Raji (cell line): ENCODE results near the gene HOXD10.

Source experiments
- POLR2A ChIP-seq: IDR thresholded peaks from 2 replicates; pipeline ENCODE4 v1.6.1; 2011; ENCODE audit warnings: low read depth, low read length, control low read depth; ENCODE audit not compliant: insufficient read depth

HOXD10 gene

DNA sequence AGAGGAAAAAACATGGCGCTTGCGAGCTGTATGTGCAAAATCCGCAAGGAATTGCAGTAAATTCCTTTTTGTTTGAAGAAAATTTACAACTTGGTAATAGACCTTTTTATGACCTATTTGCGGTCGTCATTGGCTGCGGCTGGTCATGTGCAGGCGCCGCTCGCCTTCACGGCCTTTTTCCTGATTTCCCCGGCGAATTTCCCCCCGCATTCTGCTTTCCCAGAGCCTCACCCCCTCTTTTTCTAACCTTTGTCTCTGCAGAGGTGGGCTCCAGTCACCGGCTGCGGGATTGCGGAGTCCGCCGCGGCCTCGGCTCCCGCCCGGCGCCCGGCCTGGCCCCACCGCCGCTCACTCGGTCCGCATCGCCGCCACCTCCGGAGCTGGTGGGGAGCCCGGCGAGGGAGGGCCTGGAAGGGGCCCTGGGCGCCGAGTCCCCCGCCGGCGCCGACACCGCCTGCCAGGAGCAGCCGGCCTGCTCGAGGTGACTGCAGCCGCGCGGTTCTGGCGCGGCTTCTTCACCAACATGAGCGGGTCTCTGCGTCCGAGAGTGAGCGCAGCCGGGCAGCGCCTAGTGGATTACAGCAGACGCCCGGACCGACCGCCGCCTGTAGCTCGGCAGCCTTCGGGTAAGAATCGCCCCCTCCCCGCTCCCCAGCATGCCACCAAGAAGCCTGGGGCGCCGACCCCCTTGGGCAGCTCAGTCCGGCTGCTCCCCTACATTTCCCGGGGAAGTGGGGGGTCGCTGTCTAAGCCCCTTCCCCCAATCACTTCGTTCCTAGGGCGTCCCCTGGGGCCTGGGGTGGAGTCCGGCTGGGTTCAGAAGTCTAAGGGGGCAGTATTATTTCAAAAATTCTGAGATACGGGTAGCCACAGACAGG lies 20.0 kb downstream of the HOXD10 start:
- TF ChIP-seq POLR2A = no peak

DNA sequence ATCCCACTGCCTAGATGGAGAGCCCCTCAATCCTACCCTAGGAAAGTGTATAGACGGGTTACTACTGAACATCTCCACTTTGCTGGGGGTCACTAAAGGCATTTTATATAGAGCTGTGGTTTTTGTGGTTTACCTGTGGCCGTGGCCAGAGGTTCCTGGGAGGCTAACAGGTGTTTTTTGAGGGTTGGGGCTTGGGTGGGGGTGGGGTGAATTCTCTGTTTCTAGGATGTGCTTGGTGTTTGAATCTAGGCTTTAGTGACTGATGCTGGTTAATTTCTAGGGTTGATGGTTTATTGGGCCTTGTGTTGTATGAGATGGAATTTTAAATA lies 20.6 kb downstream of the HOXD10 start:
- TF ChIP-seq POLR2A = no peak

GRCh38 chr2:176137906-176138305 lies 21.3 kb downstream of the HOXD10 start:
- no peak for TF ChIP-seq POLR2A

- TF ChIP-seq POLR2A = no peak
Observed at GRCh38 chr2:176138526-176138922, 21.9 kb downstream of the HOXD10 start.

DNA sequence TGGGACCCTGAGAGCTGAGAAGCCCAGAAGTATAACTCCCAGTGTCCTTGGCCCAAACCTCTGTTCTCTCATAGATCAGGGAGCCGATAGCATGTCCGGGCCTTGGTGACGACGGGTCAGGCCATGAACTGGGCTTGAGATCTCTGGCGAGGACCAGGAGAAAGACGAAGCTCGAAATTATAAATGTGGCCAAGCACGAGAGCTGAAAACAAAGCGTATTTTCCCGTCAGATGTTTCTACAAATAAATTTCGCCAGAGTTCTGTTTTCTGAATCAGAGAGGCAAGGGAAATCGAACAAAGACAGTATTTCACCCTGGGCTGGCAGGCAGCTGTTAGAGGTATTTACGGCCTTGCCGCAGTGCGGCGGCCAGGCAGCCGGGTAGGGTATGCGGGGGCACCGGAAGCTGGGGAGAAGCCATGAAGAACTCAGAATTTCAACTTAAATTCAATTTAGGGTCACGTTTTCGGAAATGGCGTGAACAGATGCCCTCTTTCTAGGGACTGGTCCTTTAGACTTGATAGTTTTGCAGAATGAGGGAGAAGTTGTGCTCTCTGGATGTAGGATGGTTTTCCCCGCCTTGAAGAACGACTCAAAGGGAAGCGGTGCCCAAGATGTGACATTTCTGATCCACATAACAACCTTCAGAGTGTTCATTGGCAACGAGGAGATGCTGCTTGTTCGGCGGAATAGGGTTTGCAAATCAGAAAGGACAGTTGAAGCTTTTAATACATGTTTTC lies 22.5 kb downstream of the HOXD10 start:
- no peak for TF ChIP-seq POLR2A

DNA sequence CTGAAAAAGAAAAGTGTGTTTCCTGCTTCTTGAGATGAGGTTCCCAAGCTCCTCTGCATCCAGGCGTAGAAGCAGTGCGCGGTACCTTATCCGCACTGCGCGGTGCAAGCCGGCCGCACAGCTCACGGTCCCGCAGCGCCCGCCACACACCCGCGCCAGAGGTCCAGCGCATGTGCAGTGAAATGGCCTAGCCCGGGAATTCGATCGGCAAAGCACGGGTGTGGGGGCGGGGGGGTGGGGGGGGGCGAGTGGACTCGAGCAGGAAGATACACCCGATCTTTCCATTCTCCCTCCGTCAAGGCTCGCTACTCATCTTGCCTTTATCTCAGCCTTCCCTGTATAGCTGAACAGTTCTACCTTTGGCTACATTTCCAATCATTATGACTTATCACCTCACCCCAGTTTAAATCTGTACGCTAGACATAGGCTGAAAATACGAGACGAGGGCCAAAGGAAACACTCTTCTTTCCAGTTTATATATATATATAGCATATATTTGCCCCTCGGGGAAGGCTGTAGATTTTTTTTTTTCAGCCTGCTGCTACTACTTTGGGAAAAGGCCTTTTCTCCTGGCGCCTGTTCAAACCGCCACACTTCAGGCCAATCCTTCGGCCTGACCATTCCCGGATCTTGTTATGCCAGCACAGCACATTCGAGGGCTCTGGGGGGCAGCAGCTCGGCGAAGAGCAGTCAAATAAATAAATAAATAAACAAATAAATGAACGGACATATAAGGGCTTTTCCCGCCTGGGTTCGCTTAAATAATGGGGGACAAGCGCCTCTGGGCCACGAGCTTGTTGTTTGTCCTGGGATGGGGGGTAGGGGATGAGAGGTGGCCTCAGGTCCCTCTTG lies 23.3 kb downstream of the HOXD10 start:
- TF ChIP-seq POLR2A = no peak

DNA sequence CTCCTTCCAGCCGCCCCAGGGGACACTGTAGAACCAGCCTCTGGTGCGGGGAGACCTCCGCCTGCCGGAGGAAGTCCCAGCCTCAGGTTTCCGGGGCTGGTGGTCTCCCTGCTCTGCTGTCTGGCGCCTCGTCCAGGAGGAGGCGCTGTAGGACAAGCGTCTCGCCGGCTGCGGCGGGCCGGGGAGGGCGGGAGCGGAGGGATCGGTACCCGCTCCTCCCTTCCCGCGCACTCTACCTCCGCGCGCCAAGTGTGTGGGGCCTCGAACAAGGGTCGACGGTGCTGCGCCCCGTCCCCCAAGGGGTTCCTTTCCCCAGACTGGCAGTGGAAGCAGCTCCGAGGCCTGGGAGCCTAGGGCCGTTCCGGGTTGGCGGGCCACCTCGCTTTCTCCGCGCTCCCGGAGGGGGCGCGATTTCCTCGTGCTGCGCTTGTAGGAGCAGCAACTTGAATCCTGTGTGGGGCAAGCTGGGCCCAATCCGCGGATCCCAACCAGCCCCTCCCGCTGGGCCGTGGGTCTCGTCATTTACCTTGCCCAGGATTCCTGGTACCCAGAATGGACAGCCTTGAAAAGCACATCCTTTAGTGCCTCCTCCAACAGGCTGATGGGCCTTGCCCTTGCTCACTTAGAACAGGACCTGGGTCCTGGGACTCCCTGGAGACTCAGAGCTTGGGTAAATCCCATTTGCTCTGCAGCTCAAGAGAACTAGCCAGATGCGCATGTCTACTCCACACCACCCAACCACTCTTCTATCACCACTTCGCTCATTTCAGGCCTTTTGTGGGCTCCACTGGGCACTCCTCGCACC lies 24.1 kb downstream of the HOXD10 start:
- TF ChIP-seq POLR2A = no peak

DNA sequence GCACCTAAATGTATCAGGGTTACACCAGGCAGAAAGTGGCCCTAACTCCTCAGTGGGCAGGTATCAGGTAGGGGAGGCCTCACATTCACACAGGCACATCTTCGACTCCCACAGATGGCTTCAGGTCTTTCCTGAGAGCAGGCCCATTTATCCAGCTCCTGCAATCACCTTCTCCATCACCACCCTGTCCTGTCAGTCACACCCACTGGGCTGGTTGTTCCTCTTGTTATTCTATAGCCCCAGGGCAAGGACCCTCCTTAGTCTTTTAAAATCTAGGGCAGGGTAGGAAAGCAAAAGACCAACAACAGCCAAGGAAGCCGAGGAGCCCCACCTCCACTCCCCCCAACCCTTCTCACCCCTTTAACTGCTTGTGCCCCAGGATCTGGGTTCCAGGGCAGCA lies 25.7 kb downstream of the HOXD10 start:
- TF ChIP-seq POLR2A = no peak

DNA sequence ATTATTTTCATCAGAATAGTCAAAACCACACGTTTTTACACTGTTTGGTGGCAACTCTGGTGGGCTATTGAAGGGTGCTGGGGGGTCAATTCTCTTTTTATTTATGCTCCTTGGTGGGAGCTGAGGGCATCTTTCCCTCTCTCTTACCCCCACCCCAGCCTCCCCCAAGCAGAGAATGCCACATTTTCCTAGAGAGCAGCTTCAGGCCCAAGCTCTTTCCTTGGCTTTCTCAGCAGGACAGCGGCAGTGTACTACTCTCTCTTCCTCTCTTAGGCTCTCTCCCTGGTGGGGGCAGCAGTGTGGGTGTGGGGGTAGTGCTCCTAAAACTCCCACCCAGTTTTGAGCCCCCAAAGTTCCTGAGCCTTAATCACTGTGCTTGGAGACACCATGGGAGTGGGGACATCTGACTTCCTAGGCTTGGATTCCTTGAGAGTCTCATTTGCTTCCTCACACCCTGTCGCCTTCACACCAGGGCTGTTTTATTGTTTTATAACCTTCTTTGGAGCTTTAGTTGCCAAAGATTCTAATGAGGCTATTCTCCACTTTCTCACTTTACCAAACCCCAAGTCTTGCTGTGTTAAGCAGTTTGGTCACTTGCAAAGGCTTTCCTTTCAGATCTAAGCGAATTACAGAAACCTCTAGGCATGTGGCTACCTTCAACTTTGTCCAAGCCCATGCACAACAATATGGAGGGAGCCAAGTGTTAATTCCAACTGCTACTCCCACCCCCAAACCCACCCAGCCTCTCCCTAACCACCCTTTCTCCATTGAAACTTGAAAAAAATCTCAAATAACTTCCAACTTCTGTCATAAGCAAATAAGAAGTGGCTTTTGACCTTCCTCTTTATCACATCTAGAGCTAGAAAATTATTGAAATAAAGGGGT lies 28.7 kb downstream of the HOXD10 start:
- TF ChIP-seq POLR2A = no peak

DNA sequence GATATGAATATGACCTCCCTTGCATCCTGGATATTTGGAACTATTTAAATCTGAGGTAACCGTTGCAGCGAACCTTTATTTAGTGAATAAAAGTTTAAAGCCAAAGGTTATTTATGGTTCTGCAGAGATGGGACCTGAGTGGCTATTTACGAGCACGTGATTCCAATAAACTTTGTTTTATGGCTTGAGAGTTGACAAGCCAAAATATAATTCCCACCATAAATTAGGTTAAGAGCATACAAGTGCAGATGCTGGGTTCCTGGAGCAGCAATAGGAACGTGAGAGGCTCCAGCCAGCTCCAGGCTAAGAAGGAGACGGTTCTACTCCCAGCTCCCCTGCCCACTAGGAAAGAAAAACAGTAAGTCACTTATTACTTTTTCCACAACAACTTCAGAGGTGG lies 29.5 kb downstream of the HOXD10 start:
- TF ChIP-seq POLR2A = no peak

- no peak for TF ChIP-seq POLR2A
Observed at GRCh38 chr2:176146645-176147044, 30.1 kb downstream of the HOXD10 start.

GRCh38 chr2:176147210-176147799 lies 30.7 kb downstream of the HOXD10 start:
- TF ChIP-seq POLR2A = no peak

GRCh38 chr2:176147800-176148496 lies 31.4 kb downstream of the HOXD10 start:
- no peak for TF ChIP-seq POLR2A

GRCh38 chr2:176148751-176149421 lies 32.3 kb downstream of the HOXD10 start:
- TF ChIP-seq POLR2A = no peak
